ENCODE results near the gene MREG.
A peak's percentile ranks its signal among the peaks of the same experiment; 100 is the strongest.

Gene MREG

DNA sequence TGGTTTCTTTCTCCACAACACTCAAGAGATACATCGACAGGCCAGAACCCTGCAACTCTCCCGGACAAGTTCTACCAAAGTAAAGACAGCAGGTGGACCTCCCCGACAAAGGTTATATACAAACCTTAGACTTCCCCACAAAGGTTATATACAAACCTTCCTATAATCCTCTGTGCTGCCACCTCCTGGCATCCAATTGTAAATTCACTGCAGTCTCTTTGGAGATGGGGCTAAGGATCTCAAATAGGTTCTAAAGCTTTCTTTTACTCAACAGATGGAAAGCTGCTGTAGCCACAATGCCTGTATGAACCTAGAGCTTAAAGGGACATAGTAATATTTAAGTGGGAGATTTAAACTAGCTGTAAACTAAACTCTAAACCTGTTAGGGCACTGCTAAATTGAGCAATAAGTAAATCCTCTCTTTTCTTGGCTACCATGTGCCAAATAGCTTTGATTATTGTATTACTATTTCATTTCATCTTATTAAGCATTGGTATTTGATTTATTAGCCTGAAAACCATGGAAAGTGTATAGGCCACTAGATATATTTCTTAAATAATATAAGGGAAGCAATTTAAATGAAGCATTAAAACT lies 9.8 kb upstream of the MREG start:
- peak; percentile 58 for DNase-seq (ENCODE audit: low read depth)
- TF ChIP-seq, protein P1, sequence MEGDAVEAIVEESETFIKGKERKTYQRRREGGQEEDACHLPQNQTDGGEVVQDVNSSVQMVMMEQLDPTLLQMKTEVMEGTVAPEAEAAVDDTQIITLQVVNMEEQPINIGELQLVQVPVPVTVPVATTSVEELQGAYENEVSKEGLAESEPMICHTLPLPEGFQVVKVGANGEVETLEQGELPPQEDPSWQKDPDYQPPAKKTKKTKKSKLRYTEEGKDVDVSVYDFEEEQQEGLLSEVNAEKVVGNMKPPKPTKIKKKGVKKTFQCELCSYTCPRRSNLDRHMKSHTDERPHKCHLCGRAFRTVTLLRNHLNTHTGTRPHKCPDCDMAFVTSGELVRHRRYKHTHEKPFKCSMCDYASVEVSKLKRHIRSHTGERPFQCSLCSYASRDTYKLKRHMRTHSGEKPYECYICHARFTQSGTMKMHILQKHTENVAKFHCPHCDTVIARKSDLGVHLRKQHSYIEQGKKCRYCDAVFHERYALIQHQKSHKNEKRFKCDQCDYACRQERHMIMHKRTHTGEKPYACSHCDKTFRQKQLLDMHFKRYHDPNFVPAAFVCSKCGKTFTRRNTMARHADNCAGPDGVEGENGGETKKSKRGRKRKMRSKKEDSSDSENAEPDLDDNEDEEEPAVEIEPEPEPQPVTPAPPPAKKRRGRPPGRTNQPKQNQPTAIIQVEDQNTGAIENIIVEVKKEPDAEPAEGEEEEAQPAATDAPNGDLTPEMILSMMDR (conservative IDR thresholded peaks at IDR 0.05; ENCODE audit: low read length), result peak; percentile 85
- no peak overlapping the region for H3K4me3 ChIP-seq (ENCODE audit: low read length)

DNA sequence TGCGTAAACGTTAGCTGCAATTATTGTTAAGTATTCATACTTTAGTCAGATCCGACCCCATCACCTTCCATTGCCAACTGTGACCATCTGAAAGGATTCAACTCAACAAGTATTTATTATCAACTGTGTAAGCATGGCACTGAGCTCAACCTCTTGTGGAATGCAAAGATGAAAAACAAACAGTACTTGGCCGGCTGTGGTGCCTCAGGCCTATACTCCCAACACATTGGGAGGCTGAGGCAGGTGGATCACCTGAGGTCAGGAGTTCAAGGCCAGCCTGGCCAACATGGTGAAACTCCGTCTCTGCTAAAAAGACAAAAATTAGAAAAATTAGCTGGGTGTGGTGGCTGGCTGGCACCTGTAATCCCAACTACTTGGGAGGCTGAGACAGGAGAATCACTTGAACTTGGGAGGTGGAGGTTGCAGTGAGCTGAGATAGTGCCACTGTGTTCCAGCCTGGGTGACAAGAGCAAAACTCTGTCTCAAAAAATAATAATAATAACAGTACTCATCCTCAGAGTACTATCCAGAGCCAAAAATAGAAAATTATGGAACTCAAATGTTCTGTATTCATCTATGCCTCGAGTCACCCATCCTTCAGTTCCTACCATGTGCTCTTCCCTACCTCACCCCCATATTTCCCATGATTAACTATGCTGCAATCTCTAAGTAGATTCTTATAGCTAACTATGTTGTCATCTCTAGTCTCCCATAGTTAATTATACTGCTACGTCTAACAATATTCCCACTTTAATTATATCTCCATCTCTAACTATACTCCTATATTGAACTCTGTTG lies 8.6 kb upstream of the MREG start:
- no peak for DNase-seq (ENCODE audit: low read depth)
- TF ChIP-seq, protein P1 (conservative IDR thresholded peaks at IDR 0.05; ENCODE audit: low read length), result no peak
- no peak overlapping the region for H3K4me3 ChIP-seq (ENCODE audit: low read length)

DNA sequence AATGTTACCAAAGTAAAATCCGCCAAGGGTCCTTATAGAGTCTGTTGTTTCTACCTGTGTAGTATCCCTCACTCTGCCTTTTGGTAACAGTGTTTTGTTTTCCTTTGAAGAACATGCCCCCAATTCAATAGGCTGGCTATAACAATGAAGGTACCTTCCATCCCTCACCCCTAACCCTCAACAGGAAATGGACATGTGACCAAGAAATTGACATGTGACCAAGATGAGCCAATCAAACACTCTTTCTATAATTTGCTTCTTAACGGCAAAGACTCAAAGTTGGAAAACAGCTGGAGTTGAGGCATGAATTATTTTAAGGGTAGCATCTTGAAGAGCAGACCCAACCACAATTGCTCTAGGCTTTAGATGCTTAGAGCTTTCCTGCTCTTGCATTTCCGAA lies 5.4 kb upstream of the MREG start:
- DNase-seq (ENCODE audit: low read depth), result no peak
- no peak overlapping the region for H3K4me3 ChIP-seq (ENCODE audit: low read length)
- TF ChIP-seq, protein P1 (conservative IDR thresholded peaks at IDR 0.05; ENCODE audit: low read length), result no peak

DNA sequence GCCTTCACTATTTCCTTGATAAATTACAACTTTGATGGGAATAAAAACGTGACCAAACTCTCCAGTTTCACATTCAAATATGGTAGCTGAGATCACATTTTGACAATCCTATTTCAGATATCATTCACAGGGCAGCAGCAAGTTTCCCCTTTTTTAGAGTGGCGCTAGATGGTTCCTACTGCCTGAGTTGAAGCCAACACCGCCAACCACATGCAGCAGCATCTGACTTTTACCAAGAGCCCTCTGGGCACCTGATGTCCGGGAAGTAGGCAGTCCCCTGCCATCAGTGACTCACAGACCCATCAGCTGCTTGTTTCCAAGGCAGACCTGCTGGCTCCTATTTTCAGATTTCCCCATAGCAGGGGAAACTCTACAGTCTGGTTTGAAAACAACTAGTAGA lies 4.0 kb upstream of the MREG start:
- H3K4me3 ChIP-seq (ENCODE audit: low read length), result no peak overlapping the region
- DNase-seq (ENCODE audit: low read depth), result peak; percentile 25
- TF ChIP-seq, protein P1 (conservative IDR thresholded peaks at IDR 0.05; ENCODE audit: low read length), result no peak

DNA sequence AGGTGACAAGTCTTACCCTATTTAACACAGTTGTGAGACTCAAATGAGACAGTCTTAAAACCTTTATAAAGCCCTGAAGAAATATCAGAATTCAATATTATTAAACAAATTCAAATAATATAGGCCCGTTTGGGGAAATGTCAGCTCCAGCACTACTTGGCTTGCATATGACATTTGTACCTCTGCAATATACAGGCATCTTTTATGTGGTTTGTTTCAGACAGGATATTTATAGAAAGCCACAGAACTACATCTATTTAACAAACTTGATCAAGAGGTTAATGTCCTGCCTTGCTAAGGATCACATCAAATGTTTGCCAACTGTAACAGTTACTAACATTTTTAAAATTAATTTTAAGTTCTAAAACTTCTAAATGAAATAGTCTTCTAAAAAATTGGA lies 3.2 kb upstream of the MREG start:
- H3K4me3 ChIP-seq (ENCODE audit: low read length), result no peak overlapping the region
- TF ChIP-seq, protein P1 (conservative IDR thresholded peaks at IDR 0.05; ENCODE audit: low read length), result no peak
- no peak for DNase-seq (ENCODE audit: low read depth)

DNA sequence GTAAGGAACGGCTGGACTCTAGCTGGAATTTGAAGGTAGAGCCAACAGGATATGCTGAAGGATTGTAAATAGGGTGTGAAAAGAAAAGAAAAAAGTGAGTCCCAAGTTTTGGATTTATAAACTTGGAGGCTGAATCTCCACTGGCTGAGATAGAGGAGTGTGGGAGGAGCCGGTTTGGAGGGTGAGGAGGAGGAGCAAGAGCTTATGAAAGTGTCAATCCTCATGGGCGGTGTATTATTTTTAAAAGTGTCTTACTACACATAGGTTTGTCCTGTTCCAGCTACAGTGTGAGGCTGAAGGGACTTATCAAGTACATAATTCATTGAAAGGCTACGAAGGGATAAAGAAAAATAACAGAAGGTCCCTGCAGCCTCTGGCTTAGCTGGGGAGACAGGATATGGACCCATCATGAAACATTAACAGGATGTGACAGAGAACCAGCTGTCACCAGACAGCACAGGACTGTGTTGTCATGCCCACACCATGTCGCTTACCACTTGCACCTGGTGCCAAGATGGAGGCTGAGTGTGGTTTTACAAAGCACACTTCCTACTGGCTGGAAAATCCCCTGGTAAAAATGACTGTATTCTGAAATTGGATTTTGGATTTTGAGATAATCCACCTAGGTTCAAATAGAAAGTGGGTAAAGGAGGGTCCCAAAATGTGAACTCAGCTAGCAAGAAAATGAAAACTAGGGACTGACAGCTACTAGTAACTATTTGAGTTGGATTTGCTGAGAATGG lies 2.5 kb upstream of the MREG start:
- H3K4me3 ChIP-seq (ENCODE audit: low read length), result no peak overlapping the region
- no peak for DNase-seq (ENCODE audit: low read depth)
- TF ChIP-seq, protein P1 (conservative IDR thresholded peaks at IDR 0.05; ENCODE audit: low read length), result no peak

Measured in AG10803 (cell line).